ENCODE measurements around the gene KRT16. TPM values are rescaled to one million over a fixed set of nuclear protein-coding genes. Genes with fewer than 3 reads are reported as not detected.

The KRT16 gene
- total RNA-seq, 2 donors from 2014 or later: 2.2 TPM; not detected in 1

GRCh38 chr17:41600318-41600717 is 12.2 kb downstream of the KRT16 start:
- Histone ChIP-seq H3K4me3 (no peak overlapping the region), H3K4me1 (no peaks in the 10 kb centered on the region), H3K9me3 (no peaks in the 10 kb centered on the region), H3K27me3 (no peaks in the 10 kb centered on the region), H3K36me3 (no peaks in the 10 kb centered on the region), H3K27ac (no peak overlapping the region)
- no peak for TF ChIP-seq CTCF (IDR thresholded peaks at IDR 0.05)
- DNase-seq (ENCODE audit: low spot score): no peak

GRCh38 chr17:41599680-41600079 is 12.9 kb downstream of the KRT16 start:
- DNase-seq (ENCODE audit: low spot score): no peak
- H3K4me1 ChIP-seq: no peaks in the 10 kb centered on the region
- no peaks in the 10 kb centered on the region for H3K27me3 ChIP-seq
- H3K9me3 ChIP-seq: no peaks in the 10 kb centered on the region
- no peaks in the 10 kb centered on the region for H3K36me3 ChIP-seq
- no peak overlapping the region for H3K27ac ChIP-seq
- TF ChIP-seq CTCF (IDR thresholded peaks at IDR 0.05): no peak
- H3K4me3 ChIP-seq: no peak overlapping the region

- no peaks in the 10 kb centered on the region for H3K27me3 ChIP-seq
- H3K4me1 ChIP-seq: no peaks in the 10 kb centered on the region
- no peak overlapping the region for H3K4me3 ChIP-seq
- no peaks in the 10 kb centered on the region for H3K9me3 ChIP-seq
- TF ChIP-seq CTCF (IDR thresholded peaks at IDR 0.05): no peak
- no peaks in the 10 kb centered on the region for H3K36me3 ChIP-seq
- no peak overlapping the region for H3K27ac ChIP-seq
- DNase-seq (ENCODE audit: low spot score): no peak
Measured at GRCh38 chr17:41595585-41595984, 17.0 kb downstream of the KRT16 start.

GRCh38 chr17:41594363-41594915 is 18.1 kb downstream of the KRT16 start:
- H3K4me3 ChIP-seq: no peak overlapping the region
- H3K4me1 ChIP-seq: no peaks in the 10 kb centered on the region
- no peak for DNase-seq (ENCODE audit: low spot score)
- no peak overlapping the region for H3K27ac ChIP-seq
- TF ChIP-seq CTCF (IDR thresholded peaks at IDR 0.05): no peak
- no peaks in the 10 kb centered on the region for H3K27me3 ChIP-seq
- no peaks in the 10 kb centered on the region for H3K36me3 ChIP-seq
- H3K9me3 ChIP-seq: no peaks in the 10 kb centered on the region

- no peaks in the 10 kb centered on the region for H3K36me3 ChIP-seq
- H3K27me3 ChIP-seq: no peaks in the 10 kb centered on the region
- no peak for DNase-seq (ENCODE audit: low spot score)
- no peak for TF ChIP-seq CTCF (IDR thresholded peaks at IDR 0.05)
- H3K4me3 ChIP-seq: no peak overlapping the region
- no peak overlapping the region for H3K27ac ChIP-seq
- H3K4me1 ChIP-seq: no peaks in the 10 kb centered on the region
- no peaks in the 10 kb centered on the region for H3K9me3 ChIP-seq
Measured at GRCh38 chr17:41593306-41593981, 19.1 kb downstream of the KRT16 start.

Measured in right atrium auricular region (tissue), 2 donors.